K562 (cell line): Measurements from ENCODE around the gene STX17. TPM values are rescaled to one million over a fixed set of nuclear protein-coding genes. Genes with fewer than 3 reads are reported as not detected.

Experiments
- ATAC-seq: fragments of 200-7000 bp; cut with Tn5 transposase; 3 replicates; pipeline ENCODE4 v1.9.1; 2020; ENCODE audit warnings: moderate library complexity
- BruUV-seq: library from RNA; stranded (reverse); fragments of 400-500 nt; replicated peaks from 2 replicates; lab custom pipeline; 2021; lab: Mats Ljungman, UMichigan
- CTCF ChIA-PET: fragments of 300-600 bp; formaldehyde crosslinking; extraction: SDS; loops from one replicate; lab custom pipeline; 2021; ENCODE audit warnings: low intra/inter-chr PET ratio; lab: Yijun Ruan, JAX
- POLR2A ChIA-PET: fragments of 300-600, 350-650 bp; sonication (Branson Sonifier 250); formaldehyde crosslinking; extraction: SDS; loops from one replicate; lab custom pipeline; 2021; ENCODE audit warnings: antibody characterized with exemption, inconsistent platforms; lab: Yijun Ruan, JAX
- DNase-seq, 4 experiments: peaks; one replicate each; pipeline versions ENCODE4 v3.0.0 to v3.0.0-alpha.2; 2011 to 2018; ENCODE audit warnings: low spot score in 3 of 4, mixed read lengths in 3 of 4; ENCODE audit errors: extremely low read depth in 1 of 4
- FAIRE-seq: peaks from 2 replicates; lab custom pipeline; 2011; peaks lifted over from hg19 to GRCh38; lab: Jason Lieb, UNC
- H2AFZ ChIP-seq: 2 replicates; pipeline ENCODE4 v1.6.0; 2011; ENCODE audit warnings: low read depth, low read length, control low read depth, inconsistent platforms
- H3K27ac ChIP-seq: fragments of 200-600 bp; 3 replicates; pipeline ENCODE4 v1.8.0; 2011; ENCODE audit warnings: low read depth, mild to moderate bottlenecking, control low read depth, inconsistent platforms, low read length, moderate library complexity, mixed read lengths; ENCODE audit errors: extremely low read depth
- H3K27me3 ChIP-seq, 2 experiments: fragments of 300-600 bp in 1 of 2; 2 replicates in 1 of 2; 3 replicates in 1 of 2; pipeline versions ENCODE4 v1.6.0 to v1.8.0; 2011; ENCODE audit warnings: inconsistent platforms in 2 of 2, low read length in 2 of 2, mild to moderate bottlenecking in 1 of 2, mixed read lengths in 1 of 2, moderate library complexity in 1 of 2; ENCODE audit not compliant: control insufficient read depth in 2 of 2, insufficient read depth in 2 of 2
- H3K36me3 ChIP-seq: fragments of 300-600 bp; 3 replicates; pipeline ENCODE4 v1.8.0; 2011; ENCODE audit warnings: mild to moderate bottlenecking, low read length, inconsistent platforms; ENCODE audit not compliant: control insufficient read depth, insufficient read depth
- H3K4me1 ChIP-seq, 2 experiments: fragments of 200-600 bp in 1 of 2; replicated peaks in 1 of 2; 2 replicates in 1 of 2; 3 replicates in 1 of 2; pipeline versions ENCODE4 v1.5.1 to v1.8.0; 2011; ENCODE audit warnings: inconsistent platforms in 2 of 2, low read length in 2 of 2, mild to moderate bottlenecking in 1 of 2, mixed read lengths in 1 of 2, moderate library complexity in 1 of 2; ENCODE audit not compliant: control insufficient read depth in 2 of 2, insufficient read depth in 2 of 2
- H3K4me2 ChIP-seq: 2 replicates; pipeline ENCODE4 v1.6.1; 2011; ENCODE audit warnings: low read length, control low read depth, inconsistent platforms, mixed read lengths; ENCODE audit not compliant: insufficient read depth
- H3K4me3 ChIP-seq: fragments of 200-600 bp; sonication (generic), shearing (Covaris generic); 2 replicates; pipeline ENCODE4 v1.5.1; 2016; ENCODE audit warnings: control low read depth, inconsistent platforms
- H3K79me2 ChIP-seq: fragments of 200-600 bp; 3 replicates; pipeline ENCODE4 v1.8.0; 2011; ENCODE audit warnings: low read length, inconsistent platforms; ENCODE audit not compliant: control insufficient read depth, insufficient read depth
- H3K9ac ChIP-seq, 2 experiments: 2 replicates each; pipeline versions ENCODE4 v1.6.0 to v1.6.1; 2011; ENCODE audit warnings: low read depth in 2 of 2, low read length in 2 of 2, control low read depth in 1 of 2, inconsistent platforms in 1 of 2, mild to moderate bottlenecking in 1 of 2, mixed read lengths in 1 of 2; ENCODE audit not compliant: insufficient read depth in 1 of 2
- H3K9me1 ChIP-seq: one replicate; pipeline ENCODE4 v1.6.0; 2011; ENCODE audit warnings: inconsistent platforms, mild to moderate bottlenecking, low read length, moderate library complexity; ENCODE audit not compliant: control insufficient read depth, insufficient read depth
- H3K9me3 ChIP-seq: replicated peaks from 2 replicates; pipeline ENCODE4 v1.5.1; 2011; ENCODE audit warnings: low read depth, low read length, inconsistent platforms; ENCODE audit not compliant: control insufficient read depth, insufficient read depth
- H4K20me1 ChIP-seq: replicated peaks from 2 replicates; pipeline ENCODE4 v1.6.1; 2011; ENCODE audit warnings: low read length, inconsistent platforms, mixed read lengths; ENCODE audit not compliant: control insufficient read depth, insufficient read depth
- ATF2 ChIP-seq: sonication (generic); formaldehyde crosslinking; IDR thresholded peaks from 2 replicates; pipeline ENCODE4 v1.8.1; 2022; ENCODE audit warnings: missing genetic modification reagents
- CHCHD3 ChIP-seq: fragments of 250-450 bp; sonication (Bioruptor Pico); IDR thresholded peaks from 2 replicates; pipeline ENCODE4 v2.1.2; 2022; ENCODE audit warnings: mild to moderate bottlenecking
- ESRRA ChIP-seq: fragments of 450-650 bp; IDR thresholded peaks from 2 replicates; pipeline ENCODE4 v1.6.1; 2014; ENCODE audit warnings: low read depth, mild to moderate bottlenecking, moderate library complexity, borderline replicate concordance
- ETV1 ChIP-seq: fragments of 450-650 bp; conservative IDR thresholded peaks from 2 replicates; pipeline ENCODE4 v1.6.1; 2016; ENCODE audit warnings: missing genetic modification characterization, control low read depth, low read depth, missing compliant biosample characterization
- L3MBTL2 ChIP-seq: fragments of 450-650 bp; IDR thresholded peaks from 2 replicates; pipeline ENCODE4 v1.6.1; 2016; ENCODE audit warnings: mild to moderate bottlenecking, moderate library complexity
- RBM22 ChIP-seq: fragments of 200-400 bp; formaldehyde crosslinking; IDR thresholded peaks from 2 replicates; pipeline ENCODE4 v1.6.1; 2018; ENCODE audit warnings: low read length, low read depth; ENCODE audit not compliant: poor library complexity, severe bottlenecking
- ZNF830 ChIP-seq: fragments of 250-450 bp; sonication (Bioruptor Pico); IDR thresholded peaks from 2 replicates; pipeline ENCODE4 v1.5.0; 2021; ENCODE audit warnings: mild to moderate bottlenecking
- WGBS: fragments of 100-300 bp; shearing (Covaris generic); methylation state at CpG from one replicate; pipeline ENCODE4 v1.1.6; 2016; ENCODE audit warnings: low coverage, mixed read lengths; ENCODE audit not compliant: insufficient coverage; ENCODE audit errors: missing lambda C conversion rate; 5-methylcytosine and 5-hydroxymethylcytosine counted together
- in situ Hi-C: fragments of 300-500 bp; cut with MboI; formaldehyde crosslinking; loops from 4 replicates; pipeline ENCODE4 v1.15.0; 2018; ENCODE audit warnings: inconsistent platforms, mixed read lengths
- intact Hi-C: fragments of 100-400 bp; cut with micrococcal nuclease; formaldehyde crosslinking; loops from 2 replicates; pipeline ENCODE4 v1.14.2; 2022
- polyA plus RNA-seq, 8 experiments: library from polyadenylated mRNA; depleted of rRNA in 4 of 8; stranded (reverse) in 5 of 8; unstranded in 3 of 8; fragments of >200 nt; fragmentation: Nextera tagmentation in 2 of 8; fragmentation: Illumina TruSeq in 1 of 8; extraction: Ambion mirVana in 2 of 8; extraction: Trizol in 1 of 8; gene quantifications; 2 replicates each; pipeline versions ENCODE4 v1.2.1 to v1.2.3, GENCODE V29; 2011 to 2014; ENCODE audit warnings: inconsistent platforms in 1 of 8, missing spikeins in 1 of 8
- total RNA-seq, 7 experiments: library from RNA; depleted of rRNA in 6 of 7; stranded (reverse); fragments of >200 nt in 6 of 7; fragmentation: Illumina TruSeq in 2 of 7; extraction: Trizol in 2 of 7; gene quantifications; 2 replicates each; pipeline versions ENCODE4 v1.2.1 to v1.2.3, GENCODE V29; 2011 to 2021; ENCODE audit warnings: low replicate concordance in 1 of 7

The STX17 gene
- total and polyA plus RNA-seq, 9 of the 15 experiments (the other 6 are each of a cell fraction or from before 2014, with no cell fraction given) = 14.4 to 25.1 (median 19.0) TPM

GRCh38 chr9:99998266-99998665 is 91.8 kb downstream of the STX17 start:
- no peak overlapping the region for H3K4me3 ChIP-seq
- FAIRE-seq (no peak), DNase-seq (no peak)
- no peak overlapping the region for H3K9ac ChIP-seq
- intact Hi-C loops = no loop called here
- H3K27ac ChIP-seq = no peak overlapping the region
- no TSS peak for BruUV-seq
- POLR2A ChIA-PET = no interaction called here
- no peaks in the 10 kb centered on the region for H3K27me3 ChIP-seq
- CTCF ChIA-PET = no interaction called here
- H3K36me3 ChIP-seq = peaks cover 10% of the 10 kb centered on the region; the same call in 2 of the 3 replicates
- WGBS = 88% methylated on average over 17 of the region's 22 CpGs
- H3K4me2 ChIP-seq = no peak overlapping the region
- H4K20me1 ChIP-seq = no peaks in the 10 kb centered on the region
- peak; percentile 33 for TF ChIP-seq RBM22
- no peak for TF ChIP-seq ATF2
- no peak for TF ChIP-seq CHCHD3 (CRISPR knock-in tag)
- TF ChIP-seq ZNF830 (CRISPR knock-in tag) = no peak
- TF ChIP-seq ESRRA = no peak
- no peak for TF ChIP-seq L3MBTL2
- TF ChIP-seq ETV1 (tag) = no peak
- TF ChIP-seq, all 486 proteins: peak for 1
- no peak for ATAC-seq
- Histone ChIP-seq H3K9me3 (no peaks in the 10 kb centered on the region; the same call in 1 of the 2 replicates), H3K4me1 (no peaks in the 10 kb centered on the region), H3K9me1 (no peaks in the 10 kb centered on the region), H2AFZ (no peak overlapping the region), H3K79me2 (no peaks in the 10 kb centered on the region)
- in situ Hi-C loops = no loop called here
